Body of pancreas (tissue), 4 donors: ENCODE results near the gene SLC7A8.
"Not testable (repeated sequence)": the region's sequence is repeated elsewhere in the genome, so short reads cannot be mapped to it uniquely, and the experiment has no call there.

Experiments used
- CTCF ChIP-seq, 7 experiments: fragments of 450-650 bp in 4 of 7; fragments of 200-600 bp in 3 of 7; sonication (generic) in 3 of 7; IDR thresholded peaks; one replicate each; pipeline ENCODE4 v1.5.1; 2016 to 2019; ENCODE audit warnings: antibody characterized with exemption in 7 of 7
- POLR2A ChIP-seq, 3 donors: fragments of 450-650 bp; IDR thresholded peaks; one replicate each; pipeline ENCODE4 v1.6.1; 2016; ENCODE audit warnings: antibody characterized with exemption in 3 of 3, mild to moderate bottlenecking in 2 of 3

- not testable (repeated sequence) for TF ChIP-seq CTCF, POLR2A (IDR thresholded peaks at IDR 0.05)
Observed at GRCh38 chr14:23107620-23108019, 75.8 kb downstream of the SLC7A8 start.
